CD4-positive, CD25-positive, alpha-beta regulatory T cell (primary cell): ENCODE measurements around the gene LHX4. TPM values are rescaled to one million over a fixed set of nuclear protein-coding genes. Genes with fewer than 3 reads are reported as not detected.

Experiments
- ATAC-seq, 2 donors: fragments of 150-1000 bp; cut with Tn5 transposase; one replicate each; pipeline ENCODE4 v1.10.0; 2021; ENCODE audit warnings: low read depth in 2 of 2, moderate number of reproducible peaks in 2 of 2, moderate library complexity in 1 of 2
- DNase-seq, 3 donors: peaks; one replicate each; pipeline versions ENCODE4 v3.0.0 to v3.0.0-alpha.2; 2012 to 2022; ENCODE audit warnings: mixed read lengths in 1 of 3
- H3K27ac ChIP-seq: one replicate; pipeline ENCODE4 v1.7.0; 2013; ENCODE audit warnings: mild to moderate bottlenecking, low read length; ENCODE audit not compliant: insufficient read depth, poor library complexity, severe bottlenecking
- H3K27me3 ChIP-seq: one replicate; pipeline ENCODE4 v1.7.0; 2013; ENCODE audit warnings: low read length; ENCODE audit not compliant: control insufficient read depth, insufficient read depth
- H3K36me3 ChIP-seq: one replicate; pipeline ENCODE4 v1.7.0; 2013; ENCODE audit warnings: mild to moderate bottlenecking, low read length, moderate library complexity; ENCODE audit not compliant: control insufficient read depth, insufficient read depth
- H3K4me1 ChIP-seq: 2 replicates; pipeline ENCODE4 v1.7.0; 2013; ENCODE audit warnings: mild to moderate bottlenecking, low read length; ENCODE audit not compliant: insufficient read depth, control insufficient read depth, poor library complexity, severe bottlenecking
- H3K4me3 ChIP-seq: one replicate; pipeline ENCODE4 v1.7.0; 2013; ENCODE audit warnings: low read depth, mild to moderate bottlenecking, low read length, moderate library complexity
- H3K9me3 ChIP-seq, 2 experiments: 1 replicate in 1 of 2; 2 replicates in 1 of 2; pipeline ENCODE4 v1.7.0; 2013; ENCODE audit warnings: low read length in 2 of 2, mild to moderate bottlenecking in 1 of 2, moderate library complexity in 1 of 2; ENCODE audit not compliant: control insufficient read depth in 2 of 2
- H3K27ac Mint-ChIP-seq, 3 donors: one replicate each; pipeline ENCODE4 v1.8.0; 2020 to 2022; ENCODE audit warnings: mild to moderate bottlenecking in 3 of 3, mixed read lengths in 3 of 3, moderate library complexity in 2 of 3
- H3K27me3 Mint-ChIP-seq: one replicate; pipeline ENCODE4 v1.8.0; 2022; ENCODE audit warnings: mild to moderate bottlenecking, mixed read lengths
- H3K36me3 Mint-ChIP-seq: one replicate; pipeline ENCODE4 v1.8.0; 2020; ENCODE audit warnings: mixed read lengths
- H3K4me1 Mint-ChIP-seq, 4 donors: one replicate each; pipeline ENCODE4 v1.8.0; 2020 to 2022; ENCODE audit warnings: mixed read lengths in 4 of 4, mild to moderate bottlenecking in 1 of 4
- H3K4me3 Mint-ChIP-seq, 4 donors: one replicate each; pipeline ENCODE4 v1.8.0; 2020 to 2022; ENCODE audit warnings: mild to moderate bottlenecking in 4 of 4, mixed read lengths in 4 of 4, moderate library complexity in 3 of 4
- H3K9me3 Mint-ChIP-seq, 7 donors: one replicate each; pipeline ENCODE4 v1.8.0; 2020 to 2022; ENCODE audit warnings: mixed read lengths in 7 of 7, mild to moderate bottlenecking in 3 of 7, moderate library complexity in 2 of 7
- polyA plus RNA-seq, 4 donors: library from polyadenylated mRNA; unstranded; fragments of 300-500 nt; fragmentation: Illumina TruSeq; gene quantifications; one replicate each; pipeline ENCODE4 v1.2.3, GENCODE V29; 2021
- total RNA-seq: library from RNA; stranded (reverse); gene quantifications from one replicate; pipeline ENCODE4 v1.2.3, GENCODE V29; 2022

Gene LHX4
- total RNA-seq (not detected), polyA plus RNA-seq (under 1 TPM; 0.17 to 0.32 (median 0.28) TPM)

- peak within 1 kb of the TSS; percentile 54 for H3K4me3 ChIP-seq
- H3K4me3 Mint-ChIP-seq: peak within 1 kb of the TSS; percentile 80 to 94 (median 82)
These were observed at the start of gene LHX4 for GRCh38 chr1:180229483-180230415. TSS of gene LHX4 (plus strand) at chr1:180230264. CDS start at chr1:180230530, 266 bp downstream.

GRCh38 chr1:180181048-180181447 lies 49.0 kb upstream of the LHX4 start:
- Histone ChIP-seq H3K9me3 (no peaks in the 10 kb centered on the region), H3K27ac (no peak overlapping the region), H3K4me3 (no peak overlapping the region), H3K4me1 (no peaks in the 10 kb centered on the region), H3K27me3 (no peaks in the 10 kb centered on the region), H3K36me3 (peaks cover 12% of the 10 kb centered on the region)
- DNase-seq (peak in 1 of 3 donors; percentile 39), ATAC-seq (no peak)
- H3K4me1 Mint-ChIP-seq: peaks cover 0 to 4% (median 3%) of the 10 kb centered on the region in 4 donors
- H3K27me3 Mint-ChIP-seq: no peaks in the 10 kb centered on the region
- no peaks in the 10 kb centered on the region for H3K9me3 Mint-ChIP-seq
- peaks cover 26% of the 10 kb centered on the region for H3K36me3 Mint-ChIP-seq
- no peak overlapping the region for H3K27ac Mint-ChIP-seq
- H3K4me3 Mint-ChIP-seq: no peak overlapping the region

More at GRCh38 chr1:180229483-180230415, at the start of gene LHX4:
- Histone ChIP-seq H3K36me3 (no peaks in the 10 kb centered on the region), H3K27me3 (peaks cover 35% of the 10 kb centered on the region), H3K9me3 (no peaks in the 10 kb centered on the region), H3K4me1 (peaks cover 53% of the 10 kb centered on the region), H3K27ac (no peak within 1 kb of the TSS)
- Mint-ChIP-seq H3K4me1 (peaks cover 0 to 43% (median 15%) of the 10 kb centered on the region in 4 donors), H3K27ac (no peak within 1 kb of the TSS), H3K9me3 (peaks cover 0 to 4% (median 0%) of the 10 kb centered on the region in 7 donors), H3K27me3 (peaks cover 86% of the 10 kb centered on the region), H3K36me3 (peaks cover 2% of the 10 kb centered on the region)
- peak in 1 of 2 donors; percentile 26 for ATAC-seq
- DNase-seq: peak in 1 of 3 donors; percentile 35

GRCh38 chr1:180181996-180182642 lies 47.9 kb upstream of the LHX4 start:
- Mint-ChIP-seq H3K27ac (no peak overlapping the region), H3K27me3 (no peaks in the 10 kb centered on the region), H3K36me3 (peaks cover 33% of the 10 kb centered on the region), H3K9me3 (no peaks in the 10 kb centered on the region), H3K4me1 (peaks cover 0 to 4% (median 3%) of the 10 kb centered on the region in 4 donors), H3K4me3 (no peak overlapping the region)
- H3K27me3 ChIP-seq: no peaks in the 10 kb centered on the region
- no peak overlapping the region for H3K4me3 ChIP-seq
- ATAC-seq (no peak), DNase-seq (no peak)
- H3K9me3 ChIP-seq: no peaks in the 10 kb centered on the region
- no peak overlapping the region for H3K27ac ChIP-seq
- H3K4me1 ChIP-seq: no peaks in the 10 kb centered on the region
- H3K36me3 ChIP-seq: peaks cover 17% of the 10 kb centered on the region

GRCh38 chr1:180182643-180183311 lies 47.3 kb upstream of the LHX4 start:
- Mint-ChIP-seq H3K4me1 (peaks cover 0 to 4% (median 3%) of the 10 kb centered on the region in 4 donors), H3K27ac (no peak overlapping the region), H3K9me3 (no peaks in the 10 kb centered on the region), H3K27me3 (no peaks in the 10 kb centered on the region), H3K36me3 (peaks cover 33% of the 10 kb centered on the region), H3K4me3 (no peak overlapping the region)
- no peak for ATAC-seq
- Histone ChIP-seq H3K4me3 (no peak overlapping the region), H3K9me3 (no peaks in the 10 kb centered on the region), H3K4me1 (no peaks in the 10 kb centered on the region), H3K27me3 (no peaks in the 10 kb centered on the region), H3K36me3 (peaks cover 17% of the 10 kb centered on the region), H3K27ac (no peak overlapping the region)
- DNase-seq: no peak

DNA sequence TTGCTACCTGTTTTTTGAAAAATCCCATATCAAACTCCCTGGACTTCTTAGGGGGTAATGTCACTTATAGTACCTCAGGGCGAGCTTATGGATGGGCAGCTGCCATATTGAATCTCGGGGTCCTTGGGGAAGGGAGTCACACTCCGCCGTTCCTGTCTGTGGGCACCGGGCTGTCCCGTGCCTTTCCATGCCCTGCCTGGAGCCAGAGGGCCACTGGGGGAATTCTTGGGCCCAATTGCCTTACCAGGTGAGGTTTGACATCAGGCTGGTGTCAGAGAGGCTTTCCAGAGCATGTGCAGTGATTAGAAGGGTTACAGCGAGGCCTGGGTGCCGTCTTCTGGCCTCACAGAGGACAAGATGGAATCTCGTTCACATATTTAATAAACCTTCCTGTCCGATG lies 46.6 kb upstream of the LHX4 start:
- DNase-seq (no peak), ATAC-seq (no peak)
- peaks cover 0 to 4% (median 3%) of the 10 kb centered on the region in 4 donors for H3K4me1 Mint-ChIP-seq
- Histone ChIP-seq H3K36me3 (peaks cover 17% of the 10 kb centered on the region), H3K4me3 (no peak overlapping the region), H3K9me3 (no peaks in the 10 kb centered on the region), H3K27me3 (no peaks in the 10 kb centered on the region), H3K4me1 (no peaks in the 10 kb centered on the region), H3K27ac (no peak overlapping the region)
- no peak overlapping the region for H3K4me3 Mint-ChIP-seq
- no peaks in the 10 kb centered on the region for H3K27me3 Mint-ChIP-seq
- H3K36me3 Mint-ChIP-seq: peaks cover 33% of the 10 kb centered on the region
- no peaks in the 10 kb centered on the region for H3K9me3 Mint-ChIP-seq
- no peak overlapping the region for H3K27ac Mint-ChIP-seq

- H3K27me3 Mint-ChIP-seq: no peaks in the 10 kb centered on the region
- H3K36me3 ChIP-seq: peaks cover 17% of the 10 kb centered on the region
These were observed 46.0 kb upstream of the LHX4 start for GRCh38 chr1:180184041-180184440.

GRCh38 chr1:180185281-180185680 lies 44.8 kb upstream of the LHX4 start:
- ATAC-seq (no peak), DNase-seq (no peak)
- H3K4me1 Mint-ChIP-seq: peaks cover 0 to 4% (median 1%) of the 10 kb centered on the region in 4 donors
- no peak overlapping the region for H3K4me3 Mint-ChIP-seq
- no peaks in the 10 kb centered on the region for H3K9me3 Mint-ChIP-seq
- Histone ChIP-seq H3K27ac (no peak overlapping the region), H3K27me3 (no peaks in the 10 kb centered on the region), H3K9me3 (no peaks in the 10 kb centered on the region), H3K4me3 (no peak overlapping the region), H3K4me1 (no peaks in the 10 kb centered on the region), H3K36me3 (peaks cover 26% of the 10 kb centered on the region)
- peaks cover 35% of the 10 kb centered on the region for H3K36me3 Mint-ChIP-seq
- H3K27ac Mint-ChIP-seq: no peak overlapping the region
- H3K27me3 Mint-ChIP-seq: no peaks in the 10 kb centered on the region

More at GRCh38 chr1:180184041-180184440, 46.0 kb upstream of the LHX4 start:
- no peaks in the 10 kb centered on the region for H3K4me1 ChIP-seq
- no peak overlapping the region for H3K27ac ChIP-seq
- ATAC-seq (no peak), DNase-seq (no peak)
- no peaks in the 10 kb centered on the region for H3K9me3 ChIP-seq
- no peak overlapping the region for H3K4me3 ChIP-seq
- no peaks in the 10 kb centered on the region for H3K9me3 Mint-ChIP-seq
- H3K27me3 ChIP-seq: no peaks in the 10 kb centered on the region
- H3K4me3 Mint-ChIP-seq: no peak overlapping the region
- peaks cover 0 to 4% (median 1%) of the 10 kb centered on the region in 4 donors for H3K4me1 Mint-ChIP-seq
- H3K27ac Mint-ChIP-seq: no peak overlapping the region
- peaks cover 31% of the 10 kb centered on the region for H3K36me3 Mint-ChIP-seq
